ENCODE measurements around the gene MAN1B1. TPM values are rescaled to one million over a fixed set of nuclear protein-coding genes. Genes with fewer than 3 reads are reported as not detected.
"Not testable (repeated sequence)": the region's sequence is repeated elsewhere in the genome, so short reads cannot be mapped to it uniquely, and the experiment has no call there.

The MAN1B1 gene
- total RNA-seq, 1 donor from 2014 or later: 109 TPM

DNA sequence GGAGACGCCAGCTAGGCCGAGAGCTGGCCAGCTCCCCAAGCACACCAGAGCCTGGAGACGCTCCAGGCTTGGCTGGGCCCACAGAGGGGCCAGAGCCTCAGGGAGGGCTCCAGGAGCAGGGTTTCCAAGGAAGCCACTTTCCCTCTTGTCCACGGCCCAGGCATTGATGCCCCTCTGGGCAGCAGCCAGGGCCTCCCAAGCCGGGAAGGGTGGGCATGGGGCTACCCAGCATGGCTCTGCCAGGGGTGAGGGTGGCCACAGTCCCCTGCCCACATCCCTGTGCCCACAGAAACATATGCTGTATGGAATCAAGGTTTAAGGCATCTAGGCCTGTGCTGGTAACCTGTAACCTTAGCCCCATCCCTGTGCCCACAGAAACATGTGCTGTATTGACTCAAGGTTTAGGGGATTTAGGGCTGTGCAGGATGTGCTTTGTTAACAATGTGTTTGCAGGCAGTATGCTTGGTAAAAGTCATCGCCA lies 29.3 kb downstream of the MAN1B1 start:
- H3K36me3 Mint-ChIP-seq (ENCODE audit: unreplicated experiment): no peaks in the 10 kb centered on the region
- H3K4me1 Mint-ChIP-seq (ENCODE audit: unreplicated experiment): peaks cover 3% of the 10 kb centered on the region
- no peak overlapping the region for H3K4me3 Mint-ChIP-seq (ENCODE audit: unreplicated experiment)
- H3K27me3 Mint-ChIP-seq (ENCODE audit: unreplicated experiment): no peaks in the 10 kb centered on the region
- no peak for DNase-seq (ENCODE audit: extremely low spot score, unreplicated experiment)
- no peak overlapping the region for H3K27ac Mint-ChIP-seq (ENCODE audit: unreplicated experiment)
- H3K9me3 Mint-ChIP-seq (ENCODE audit: unreplicated experiment): no peaks in the 10 kb centered on the region
- TF ChIP-seq, protein P1, sequence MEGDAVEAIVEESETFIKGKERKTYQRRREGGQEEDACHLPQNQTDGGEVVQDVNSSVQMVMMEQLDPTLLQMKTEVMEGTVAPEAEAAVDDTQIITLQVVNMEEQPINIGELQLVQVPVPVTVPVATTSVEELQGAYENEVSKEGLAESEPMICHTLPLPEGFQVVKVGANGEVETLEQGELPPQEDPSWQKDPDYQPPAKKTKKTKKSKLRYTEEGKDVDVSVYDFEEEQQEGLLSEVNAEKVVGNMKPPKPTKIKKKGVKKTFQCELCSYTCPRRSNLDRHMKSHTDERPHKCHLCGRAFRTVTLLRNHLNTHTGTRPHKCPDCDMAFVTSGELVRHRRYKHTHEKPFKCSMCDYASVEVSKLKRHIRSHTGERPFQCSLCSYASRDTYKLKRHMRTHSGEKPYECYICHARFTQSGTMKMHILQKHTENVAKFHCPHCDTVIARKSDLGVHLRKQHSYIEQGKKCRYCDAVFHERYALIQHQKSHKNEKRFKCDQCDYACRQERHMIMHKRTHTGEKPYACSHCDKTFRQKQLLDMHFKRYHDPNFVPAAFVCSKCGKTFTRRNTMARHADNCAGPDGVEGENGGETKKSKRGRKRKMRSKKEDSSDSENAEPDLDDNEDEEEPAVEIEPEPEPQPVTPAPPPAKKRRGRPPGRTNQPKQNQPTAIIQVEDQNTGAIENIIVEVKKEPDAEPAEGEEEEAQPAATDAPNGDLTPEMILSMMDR (IDR thresholded peaks at IDR 0.05): no peak

DNA sequence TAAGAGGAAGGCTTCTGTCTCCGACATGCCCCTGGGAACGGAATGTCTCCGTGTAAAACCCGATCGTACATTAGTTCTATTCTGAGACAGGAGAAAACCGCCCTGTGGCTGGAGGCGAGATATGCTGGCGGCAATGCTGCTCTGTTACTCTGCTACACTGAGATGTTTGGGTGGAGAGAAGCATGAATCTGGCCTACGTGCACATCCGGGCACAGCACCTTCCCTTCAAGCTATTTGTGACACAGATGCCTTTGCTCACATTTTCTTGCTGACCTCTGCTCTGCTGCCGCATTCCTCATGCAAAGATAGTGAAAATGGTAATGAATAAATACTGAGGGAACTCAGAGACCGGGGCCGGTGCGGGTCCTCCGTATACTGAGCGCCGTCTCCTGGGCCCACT lies 29.9 kb downstream of the MAN1B1 start:
- H3K4me1 Mint-ChIP-seq (ENCODE audit: unreplicated experiment): peaks cover 3% of the 10 kb centered on the region
- TF ChIP-seq, protein P1 (IDR thresholded peaks at IDR 0.05): no peak
- H3K4me3 Mint-ChIP-seq (ENCODE audit: unreplicated experiment): no peak overlapping the region
- no peak for DNase-seq (ENCODE audit: extremely low spot score, unreplicated experiment)
- H3K9me3 Mint-ChIP-seq (ENCODE audit: unreplicated experiment): no peaks in the 10 kb centered on the region
- no peak overlapping the region for H3K27ac Mint-ChIP-seq (ENCODE audit: unreplicated experiment)
- no peaks in the 10 kb centered on the region for H3K27me3 Mint-ChIP-seq (ENCODE audit: unreplicated experiment)
- no peaks in the 10 kb centered on the region for H3K36me3 Mint-ChIP-seq (ENCODE audit: unreplicated experiment)

DNA sequence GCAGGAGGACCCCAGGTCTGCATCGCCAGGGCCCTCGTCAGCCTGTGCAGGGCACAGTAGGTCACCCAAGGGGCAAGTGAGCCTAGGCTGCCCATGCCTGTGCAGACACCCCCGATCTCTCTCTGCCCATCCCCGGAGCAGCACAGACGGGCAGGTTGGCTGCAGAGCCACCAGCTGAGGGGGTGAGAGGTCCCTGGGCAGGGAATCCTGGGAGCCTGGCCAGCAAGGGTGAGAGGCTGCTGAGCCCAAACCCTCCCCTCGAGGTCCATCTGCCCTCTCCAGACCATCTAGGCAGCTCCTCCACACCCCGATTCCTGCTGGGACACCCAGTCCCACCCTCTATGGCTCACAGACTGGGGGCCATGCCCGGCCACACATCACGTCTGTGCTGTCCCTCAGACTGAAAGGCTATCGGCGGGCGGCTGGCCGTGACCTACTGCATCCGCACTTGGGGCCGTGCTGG lies 30.5 kb downstream of the MAN1B1 start:
- H3K9me3 Mint-ChIP-seq (ENCODE audit: unreplicated experiment): no peaks in the 10 kb centered on the region
- H3K27ac Mint-ChIP-seq (ENCODE audit: unreplicated experiment): no peak overlapping the region
- TF ChIP-seq, protein P1 (IDR thresholded peaks at IDR 0.05): no peak
- no peaks in the 10 kb centered on the region for H3K27me3 Mint-ChIP-seq (ENCODE audit: unreplicated experiment)
- H3K4me3 Mint-ChIP-seq (ENCODE audit: unreplicated experiment): no peak overlapping the region
- no peaks in the 10 kb centered on the region for H3K36me3 Mint-ChIP-seq (ENCODE audit: unreplicated experiment)
- no peak for DNase-seq (ENCODE audit: extremely low spot score, unreplicated experiment)
- H3K4me1 Mint-ChIP-seq (ENCODE audit: unreplicated experiment): peaks cover 6% of the 10 kb centered on the region

DNA sequence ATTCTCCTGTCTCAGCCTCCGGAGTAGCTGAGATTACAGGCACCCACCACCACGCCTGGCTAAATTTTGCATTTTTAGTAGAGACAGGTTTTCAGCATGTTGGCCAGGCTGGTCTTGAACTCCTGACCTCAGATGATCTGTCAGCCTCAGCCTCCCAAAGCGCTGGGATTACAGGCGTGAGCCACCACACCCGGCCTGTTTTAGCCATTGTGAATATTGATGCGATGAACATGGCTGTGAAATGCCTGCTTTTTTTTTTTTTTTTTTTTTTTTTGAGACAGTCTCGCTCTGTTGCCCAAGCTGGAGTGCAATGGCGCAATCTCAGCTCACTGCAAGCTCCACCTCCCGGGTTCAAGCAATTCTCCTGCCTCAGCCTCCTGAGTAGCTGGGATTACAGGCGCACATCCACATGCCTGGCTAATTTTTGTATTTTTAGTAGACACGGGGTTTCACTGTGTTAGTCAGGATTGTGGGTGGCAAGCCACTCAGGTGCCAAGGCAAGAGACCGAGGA lies 31.4 kb downstream of the MAN1B1 start:
- H3K27ac Mint-ChIP-seq (ENCODE audit: unreplicated experiment); H3K4me3 Mint-ChIP-seq (ENCODE audit: unreplicated experiment); H3K36me3 Mint-ChIP-seq (ENCODE audit: unreplicated experiment); H3K27me3 Mint-ChIP-seq (ENCODE audit: unreplicated experiment); H3K9me3 Mint-ChIP-seq (ENCODE audit: unreplicated experiment); DNase-seq (ENCODE audit: extremely low spot score, unreplicated experiment); H3K4me1 Mint-ChIP-seq (ENCODE audit: unreplicated experiment): not testable (repeated sequence)

DNA sequence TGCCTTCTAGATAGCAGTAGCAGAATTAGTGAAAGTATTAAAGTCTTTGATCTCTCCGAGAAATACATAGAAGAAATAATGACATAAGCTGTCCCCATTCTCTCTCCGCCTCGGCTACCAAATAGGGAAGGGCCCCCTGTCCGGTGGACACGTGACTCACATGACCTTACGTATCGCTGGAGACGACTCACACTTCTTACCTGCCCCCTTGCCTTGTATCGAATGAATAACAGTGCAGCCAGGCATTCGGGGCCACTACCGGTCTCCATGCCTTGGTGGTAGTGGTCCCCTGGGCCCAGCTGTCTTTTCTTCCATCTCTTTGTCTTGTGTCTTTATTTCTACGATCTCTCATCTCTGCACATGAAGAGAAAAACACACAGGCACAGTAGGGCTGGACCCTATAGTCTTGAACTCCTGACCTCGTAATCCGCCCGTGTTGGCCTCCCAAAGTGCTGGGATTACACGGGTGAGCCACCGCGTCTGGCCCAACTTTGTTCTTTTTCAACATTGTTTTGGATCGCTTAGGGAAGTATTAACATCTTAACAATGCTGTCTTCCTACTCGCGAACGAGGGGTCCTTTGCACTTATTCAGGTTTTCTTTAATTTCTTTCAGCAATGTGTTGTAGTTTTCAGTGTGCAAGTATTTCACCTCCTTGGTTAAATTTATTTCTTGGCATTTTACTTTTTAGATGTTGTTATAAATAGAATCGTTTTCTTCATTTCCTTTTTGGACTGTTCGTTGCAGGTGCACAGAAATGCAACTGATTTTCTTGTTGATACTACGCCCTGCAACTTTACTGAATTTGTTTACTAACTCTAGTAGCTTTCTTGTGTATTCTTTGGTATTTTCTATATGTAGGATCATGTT lies 35.4 kb downstream of the MAN1B1 start:
- H3K4me1 Mint-ChIP-seq (ENCODE audit: unreplicated experiment): peaks cover 12% of the 10 kb centered on the region
- not testable (repeated sequence) for H3K36me3 Mint-ChIP-seq (ENCODE audit: unreplicated experiment); H3K4me3 Mint-ChIP-seq (ENCODE audit: unreplicated experiment)

DNA sequence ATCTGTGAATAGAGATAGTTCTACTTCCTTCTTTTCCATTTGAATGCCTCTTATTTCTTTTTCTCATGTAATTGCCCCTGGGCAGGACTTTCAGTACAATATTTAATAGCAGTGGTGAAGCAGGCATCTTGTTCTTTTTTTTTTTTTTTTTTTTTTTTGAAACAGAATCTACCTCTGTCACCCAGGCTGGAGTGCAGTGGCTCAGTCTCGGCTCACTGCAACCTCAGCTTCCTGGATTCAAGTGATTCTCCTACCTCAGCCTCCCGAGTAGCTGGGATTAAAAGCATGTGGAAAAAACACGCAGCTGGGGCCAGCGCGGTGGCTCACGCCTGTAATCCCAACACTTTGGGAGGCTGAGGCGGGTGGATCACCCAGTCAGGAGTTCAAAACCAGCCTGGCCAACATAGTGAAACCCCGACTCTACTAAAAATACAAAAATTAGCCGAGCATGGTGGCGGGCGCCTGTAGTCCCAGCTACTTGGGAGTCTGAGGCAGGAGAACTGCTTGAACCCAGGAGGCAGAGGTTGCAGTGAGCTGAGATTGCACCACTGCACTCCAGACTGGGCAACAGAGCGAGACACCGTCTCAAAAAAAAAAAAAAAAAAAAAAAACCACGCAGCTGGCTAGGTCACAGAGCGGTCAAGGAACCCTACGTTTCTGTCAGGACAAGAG lies 36.1 kb downstream of the MAN1B1 start:
- not testable (repeated sequence) for H3K27me3 Mint-ChIP-seq (ENCODE audit: unreplicated experiment); H3K4me3 Mint-ChIP-seq (ENCODE audit: unreplicated experiment); H3K9me3 Mint-ChIP-seq (ENCODE audit: unreplicated experiment); H3K27ac Mint-ChIP-seq (ENCODE audit: unreplicated experiment); DNase-seq (ENCODE audit: extremely low spot score, unreplicated experiment); H3K36me3 Mint-ChIP-seq (ENCODE audit: unreplicated experiment)
- H3K4me1 Mint-ChIP-seq (ENCODE audit: unreplicated experiment): peaks cover 19% of the 10 kb centered on the region

More for the DNA sequence above, 35.4 kb downstream of the MAN1B1 start:
- not testable (repeated sequence) for DNase-seq (ENCODE audit: extremely low spot score, unreplicated experiment); H3K27ac Mint-ChIP-seq (ENCODE audit: unreplicated experiment); H3K9me3 Mint-ChIP-seq (ENCODE audit: unreplicated experiment); H3K27me3 Mint-ChIP-seq (ENCODE audit: unreplicated experiment)
